ENCODE data around the gene FADS1.

The FADS1 gene

DNA sequence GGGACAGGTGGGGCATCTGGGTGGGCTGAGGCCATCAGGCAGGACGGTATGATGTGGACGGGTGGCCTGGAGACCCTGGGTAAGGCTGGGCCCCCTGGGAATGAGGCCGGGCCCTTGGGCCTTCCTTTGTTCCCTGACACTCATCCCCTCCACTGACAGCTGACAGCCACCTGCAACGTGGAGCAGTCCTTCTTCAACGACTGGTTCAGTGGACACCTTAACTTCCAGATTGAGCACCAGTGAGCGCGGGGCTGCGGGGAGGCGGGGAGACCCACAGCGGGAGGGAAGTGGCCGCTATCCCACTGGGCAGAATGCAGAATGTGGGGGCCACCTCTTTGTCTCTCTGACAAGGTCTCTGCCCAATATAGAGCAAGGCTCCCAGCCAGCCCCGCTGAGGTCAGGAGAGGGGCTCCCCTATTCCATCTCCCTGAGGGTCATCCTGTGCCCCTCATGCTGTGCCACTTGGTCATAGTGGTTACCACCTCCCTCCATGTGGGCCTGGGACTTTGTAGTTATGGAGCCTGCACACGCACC lies 46.8 kb upstream of the FADS1 start:
- no peak for DNase-seq (ENCODE audit: low read depth in 1 of 2, low spot score in 1 of 2)
- Histone ChIP-seq H3K27ac (replicated peaks) (no peak overlapping the region), H3K4me3 (replicated peaks; ENCODE audit: insufficient read depth, low read length) (no peak overlapping the region), H3K27me3 (ENCODE audit: insufficient read depth, poor library complexity, severe bottlenecking) (no peaks in the 10 kb centered on the region)
- TF ChIP-seq SPI1 (IDR thresholded peaks at IDR 0.05; ENCODE audit: borderline replicate concordance, low read depth) (no peak), POLR2AphosphoS5 (IDR thresholded peaks at IDR 0.05; ENCODE audit: low read depth) (no peak), GABPA (IDR thresholded peaks at IDR 0.05; ENCODE audit: low read depth) (no peak)
- TF ChIP-seq, protein P1, sequence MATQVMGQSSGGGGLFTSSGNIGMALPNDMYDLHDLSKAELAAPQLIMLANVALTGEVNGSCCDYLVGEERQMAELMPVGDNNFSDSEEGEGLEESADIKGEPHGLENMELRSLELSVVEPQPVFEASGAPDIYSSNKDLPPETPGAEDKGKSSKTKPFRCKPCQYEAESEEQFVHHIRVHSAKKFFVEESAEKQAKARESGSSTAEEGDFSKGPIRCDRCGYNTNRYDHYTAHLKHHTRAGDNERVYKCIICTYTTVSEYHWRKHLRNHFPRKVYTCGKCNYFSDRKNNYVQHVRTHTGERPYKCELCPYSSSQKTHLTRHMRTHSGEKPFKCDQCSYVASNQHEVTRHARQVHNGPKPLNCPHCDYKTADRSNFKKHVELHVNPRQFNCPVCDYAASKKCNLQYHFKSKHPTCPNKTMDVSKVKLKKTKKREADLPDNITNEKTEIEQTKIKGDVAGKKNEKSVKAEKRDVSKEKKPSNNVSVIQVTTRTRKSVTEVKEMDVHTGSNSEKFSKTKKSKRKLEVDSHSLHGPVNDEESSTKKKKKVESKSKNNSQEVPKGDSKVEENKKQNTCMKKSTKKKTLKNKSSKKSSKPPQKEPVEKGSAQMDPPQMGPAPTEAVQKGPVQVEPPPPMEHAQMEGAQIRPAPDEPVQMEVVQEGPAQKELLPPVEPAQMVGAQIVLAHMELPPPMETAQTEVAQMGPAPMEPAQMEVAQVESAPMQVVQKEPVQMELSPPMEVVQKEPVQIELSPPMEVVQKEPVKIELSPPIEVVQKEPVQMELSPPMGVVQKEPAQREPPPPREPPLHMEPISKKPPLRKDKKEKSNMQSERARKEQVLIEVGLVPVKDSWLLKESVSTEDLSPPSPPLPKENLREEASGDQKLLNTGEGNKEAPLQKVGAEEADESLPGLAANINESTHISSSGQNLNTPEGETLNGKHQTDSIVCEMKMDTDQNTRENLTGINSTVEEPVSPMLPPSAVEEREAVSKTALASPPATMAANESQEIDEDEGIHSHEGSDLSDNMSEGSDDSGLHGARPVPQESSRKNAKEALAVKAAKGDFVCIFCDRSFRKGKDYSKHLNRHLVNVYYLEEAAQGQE (IDR thresholded peaks at IDR 0.05; ENCODE audit: insufficient replicate concordance, low read depth) = no peak
- TF ChIP-seq, protein P2, sequence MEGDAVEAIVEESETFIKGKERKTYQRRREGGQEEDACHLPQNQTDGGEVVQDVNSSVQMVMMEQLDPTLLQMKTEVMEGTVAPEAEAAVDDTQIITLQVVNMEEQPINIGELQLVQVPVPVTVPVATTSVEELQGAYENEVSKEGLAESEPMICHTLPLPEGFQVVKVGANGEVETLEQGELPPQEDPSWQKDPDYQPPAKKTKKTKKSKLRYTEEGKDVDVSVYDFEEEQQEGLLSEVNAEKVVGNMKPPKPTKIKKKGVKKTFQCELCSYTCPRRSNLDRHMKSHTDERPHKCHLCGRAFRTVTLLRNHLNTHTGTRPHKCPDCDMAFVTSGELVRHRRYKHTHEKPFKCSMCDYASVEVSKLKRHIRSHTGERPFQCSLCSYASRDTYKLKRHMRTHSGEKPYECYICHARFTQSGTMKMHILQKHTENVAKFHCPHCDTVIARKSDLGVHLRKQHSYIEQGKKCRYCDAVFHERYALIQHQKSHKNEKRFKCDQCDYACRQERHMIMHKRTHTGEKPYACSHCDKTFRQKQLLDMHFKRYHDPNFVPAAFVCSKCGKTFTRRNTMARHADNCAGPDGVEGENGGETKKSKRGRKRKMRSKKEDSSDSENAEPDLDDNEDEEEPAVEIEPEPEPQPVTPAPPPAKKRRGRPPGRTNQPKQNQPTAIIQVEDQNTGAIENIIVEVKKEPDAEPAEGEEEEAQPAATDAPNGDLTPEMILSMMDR (IDR thresholded peaks at IDR 0.05; ENCODE audit: insufficient read depth, low read length) = no peak

DNA sequence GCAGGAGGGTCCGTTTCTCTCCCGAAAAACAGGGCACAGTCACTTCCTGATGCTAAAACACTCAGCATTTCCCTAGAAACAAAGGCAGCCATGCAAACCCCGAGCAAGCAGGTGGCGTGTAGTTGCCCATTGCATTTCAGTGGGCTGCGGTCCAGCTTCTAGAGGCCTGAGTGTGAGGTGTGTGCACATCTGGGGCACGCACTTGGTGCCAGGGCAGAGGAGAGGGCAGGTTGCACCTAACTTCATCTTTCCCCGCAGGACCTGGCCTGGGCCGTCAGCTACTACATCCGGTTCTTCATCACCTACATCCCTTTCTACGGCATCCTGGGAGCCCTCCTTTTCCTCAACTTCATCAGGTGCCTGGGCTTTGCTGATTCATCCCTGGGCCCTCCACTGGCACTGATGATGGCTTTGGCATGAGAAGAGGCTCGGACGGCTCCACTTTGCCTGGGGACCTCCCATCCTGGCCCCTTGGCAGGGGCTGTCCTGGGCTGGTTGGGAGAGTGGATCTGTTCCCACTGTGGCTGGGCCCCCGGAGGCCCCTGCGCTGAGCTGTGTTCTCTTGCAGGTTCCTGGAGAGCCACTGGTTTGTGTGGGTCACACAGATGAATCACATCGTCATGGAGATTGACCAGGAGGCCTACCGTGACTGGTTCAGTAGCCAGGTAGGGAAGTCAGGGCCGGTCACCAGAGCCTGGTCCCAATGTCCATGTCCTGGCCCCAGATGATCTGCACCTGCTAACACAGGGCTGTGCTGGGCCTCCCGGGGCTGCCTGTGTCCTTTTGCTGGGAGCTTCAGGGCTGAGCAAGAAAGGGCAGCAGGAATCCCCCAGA lies 46.1 kb upstream of the FADS1 start:
- Histone ChIP-seq H3K4me3 (replicated peaks; ENCODE audit: insufficient read depth, low read length) (no peak overlapping the region), H3K27ac (replicated peaks) (no peak overlapping the region), H3K27me3 (ENCODE audit: insufficient read depth, poor library complexity, severe bottlenecking) (no peaks in the 10 kb centered on the region)
- DNase-seq (ENCODE audit: low read depth in 1 of 2, low spot score in 1 of 2) = no peak
- TF ChIP-seq, protein P1 (IDR thresholded peaks at IDR 0.05; ENCODE audit: insufficient replicate concordance, low read depth) = no peak
- TF ChIP-seq POLR2AphosphoS5 (IDR thresholded peaks at IDR 0.05; ENCODE audit: low read depth) (no peak), SPI1 (IDR thresholded peaks at IDR 0.05; ENCODE audit: borderline replicate concordance, low read depth) (no peak), GABPA (IDR thresholded peaks at IDR 0.05; ENCODE audit: low read depth) (no peak)
- TF ChIP-seq, protein P2 (IDR thresholded peaks at IDR 0.05; ENCODE audit: insufficient read depth, low read length) = no peak

DNA sequence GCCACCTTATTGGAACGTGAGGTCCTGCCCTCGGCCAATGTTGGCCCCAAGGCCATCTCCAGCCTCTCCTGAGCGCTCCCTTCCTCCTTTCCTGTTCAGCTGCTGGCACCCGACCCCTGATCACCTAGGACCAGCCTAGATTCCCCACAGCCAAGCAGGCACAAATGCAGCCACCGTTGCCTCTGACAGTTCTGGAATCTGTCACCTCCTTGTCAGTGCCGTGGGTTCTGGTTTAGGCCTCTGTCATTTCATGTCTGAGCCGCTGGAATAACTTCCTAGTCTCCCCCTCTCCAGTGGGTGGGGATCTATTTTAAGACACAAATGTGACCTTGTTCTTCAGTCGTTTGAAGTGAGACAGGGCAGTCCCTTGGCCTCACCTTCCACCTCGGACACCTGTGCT lies 44.8 kb upstream of the FADS1 start:
- Histone ChIP-seq H3K4me3 (replicated peaks; ENCODE audit: insufficient read depth, low read length) (no peak overlapping the region), H3K27me3 (ENCODE audit: insufficient read depth, poor library complexity, severe bottlenecking) (no peaks in the 10 kb centered on the region), H3K27ac (replicated peaks) (no peak overlapping the region)
- no peak for DNase-seq (ENCODE audit: low read depth in 1 of 2, low spot score in 1 of 2)
- TF ChIP-seq, protein P1 (IDR thresholded peaks at IDR 0.05; ENCODE audit: insufficient replicate concordance, low read depth) = no peak
- TF ChIP-seq GABPA (IDR thresholded peaks at IDR 0.05; ENCODE audit: low read depth) (no peak), SPI1 (IDR thresholded peaks at IDR 0.05; ENCODE audit: borderline replicate concordance, low read depth) (no peak), POLR2AphosphoS5 (IDR thresholded peaks at IDR 0.05; ENCODE audit: low read depth) (no peak)
- TF ChIP-seq, protein P2 (IDR thresholded peaks at IDR 0.05; ENCODE audit: insufficient read depth, low read length) = no peak

Measured in HL-60 (cell line).